GM21528 (cell line): ENCODE data around the gene PRODH2.

Experiments
- ATAC-seq: cut with Tn5 transposase; IDR thresholded peaks from one replicate; pipeline ENCODE4 v1.9.1; 2021; ENCODE audit warnings: mild to moderate bottlenecking, moderate library complexity; ENCODE audit not compliant: unreplicated experiment, low FRiP score

Gene PRODH2

DNA sequence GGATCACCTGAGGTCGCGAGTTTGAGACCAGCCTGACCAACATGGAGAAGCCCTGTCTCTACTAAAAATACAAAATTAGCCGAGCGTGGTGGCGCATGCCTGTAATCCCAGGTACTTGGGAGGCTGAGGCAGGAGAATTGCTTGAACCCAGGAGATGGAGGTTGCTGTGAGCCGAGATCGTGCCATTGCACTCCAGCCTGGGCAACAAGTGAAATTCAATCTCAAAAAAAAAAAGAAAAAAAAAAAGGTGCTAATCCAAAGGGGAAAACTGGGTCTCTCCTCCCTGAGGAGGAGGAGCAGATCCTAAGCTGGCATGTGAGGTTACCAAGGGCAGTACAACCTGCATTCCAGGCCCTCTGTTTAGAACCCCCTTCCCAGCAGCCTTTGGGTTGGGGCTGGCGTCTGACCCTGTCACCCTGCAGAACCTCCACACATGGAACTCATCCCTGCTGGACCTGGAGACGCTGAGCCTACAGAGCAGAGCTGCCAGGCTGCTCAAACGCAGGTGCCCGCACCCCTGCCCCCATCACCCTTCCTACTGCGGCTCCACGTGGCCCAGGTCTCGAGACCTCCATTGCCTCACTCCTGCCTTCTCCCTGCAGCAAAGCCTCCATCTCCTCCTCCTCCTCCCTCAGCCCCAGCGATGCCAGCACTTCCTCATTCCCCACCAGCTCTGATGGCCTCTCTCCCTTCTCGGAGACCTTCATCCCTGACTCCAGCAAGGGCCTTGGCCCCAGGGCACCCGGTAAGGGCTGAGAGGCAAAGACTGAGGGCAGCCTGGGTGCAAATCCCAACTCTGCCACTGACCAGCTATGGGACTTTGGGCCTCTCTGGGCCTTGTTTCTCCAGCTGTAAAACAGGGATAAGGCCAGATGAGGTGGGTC is 48.0 kb downstream of the PRODH2 start:
- no peak for ATAC-seq

GRCh38 chr19:35760711-35761349 is 51.8 kb downstream of the PRODH2 start:
- no peak for ATAC-seq

DNA sequence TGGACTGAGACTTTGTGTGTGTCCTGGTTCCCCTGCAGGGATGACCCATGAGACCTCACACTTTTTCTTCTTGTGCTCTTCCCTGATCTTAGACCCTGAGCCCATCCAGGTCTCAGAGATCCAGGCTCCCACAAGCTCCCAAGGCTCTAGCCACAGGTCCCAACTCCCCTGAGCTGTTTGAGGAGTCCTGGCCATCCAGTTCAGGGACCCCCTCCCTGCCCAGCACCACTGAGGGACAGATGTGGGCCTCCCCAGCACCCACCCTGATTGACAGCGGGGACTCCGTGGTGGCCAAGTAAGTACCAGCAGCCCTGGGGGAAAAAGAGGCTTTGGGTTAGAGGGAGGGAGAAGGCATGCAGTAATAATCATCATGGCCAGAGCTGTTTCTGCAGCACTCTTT is 52.9 kb downstream of the PRODH2 start:
- no peak for ATAC-seq

DNA sequence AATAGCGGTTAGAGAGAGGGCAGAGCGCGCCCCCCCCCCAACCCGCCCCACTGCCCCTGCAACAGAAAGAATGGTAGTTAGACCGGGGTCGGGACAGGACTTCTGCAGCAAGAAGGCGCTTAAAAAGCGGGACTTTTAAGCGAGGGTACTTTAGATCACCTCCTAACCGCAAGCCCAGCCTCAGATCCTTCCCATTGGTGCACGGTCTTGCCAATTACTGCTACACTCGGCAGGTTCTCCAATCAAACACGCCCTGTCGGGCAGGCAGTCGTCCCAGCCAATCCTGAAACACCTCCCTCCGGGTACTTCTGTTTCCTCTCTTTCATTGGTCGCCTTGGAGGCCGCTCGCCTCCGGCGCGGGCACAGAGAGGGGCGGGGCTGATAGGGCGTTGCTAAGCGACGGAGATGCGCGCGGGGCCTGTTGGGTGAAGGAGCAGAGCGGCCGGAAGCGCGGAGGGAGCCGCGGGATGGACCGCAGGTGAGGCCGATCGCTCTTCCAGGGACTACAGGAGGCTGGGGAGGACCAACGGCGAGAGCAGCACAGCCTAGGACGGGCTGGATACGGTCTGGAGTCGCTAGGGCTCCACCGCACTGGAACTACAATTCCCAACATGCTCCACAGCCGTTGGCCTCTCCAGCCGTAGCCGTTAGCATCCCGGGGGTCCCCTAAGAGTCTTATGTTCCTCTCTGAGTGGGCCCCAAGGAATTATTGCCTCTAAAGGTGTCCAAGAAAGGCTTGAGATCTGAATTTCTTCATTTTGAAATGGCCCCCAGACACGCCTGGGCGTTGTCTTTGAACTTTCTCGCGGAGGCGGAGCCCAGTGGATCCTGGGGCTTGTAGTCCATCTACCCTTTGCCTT is 54.7 kb downstream of the PRODH2 start, which contains the start of gene PROSER3:
TSS of gene PROSER3 (plus strand) at position 428 of the 860 bp plus-strand sequence. CDS start at position 468, 40 bp downstream.
- ATAC-seq: peak; percentile 91

- ATAC-seq: peak; percentile 4
These were observed 55.4 kb downstream of the PRODH2 start for GRCh38 chr19:35757231-35757748.

- ATAC-seq: no peak
These were observed 56.0 kb downstream of the PRODH2 start, which contains the start of gene HSPB6 for GRCh38 chr19:35756377-35757230. TSS of gene HSPB6 (minus strand) at chr19:35757029. CDS start at chr19:35757008, 21 bp downstream.

- no peak for ATAC-seq
These were observed 56.9 kb downstream of the PRODH2 start for GRCh38 chr19:35755550-35756376.

DNA sequence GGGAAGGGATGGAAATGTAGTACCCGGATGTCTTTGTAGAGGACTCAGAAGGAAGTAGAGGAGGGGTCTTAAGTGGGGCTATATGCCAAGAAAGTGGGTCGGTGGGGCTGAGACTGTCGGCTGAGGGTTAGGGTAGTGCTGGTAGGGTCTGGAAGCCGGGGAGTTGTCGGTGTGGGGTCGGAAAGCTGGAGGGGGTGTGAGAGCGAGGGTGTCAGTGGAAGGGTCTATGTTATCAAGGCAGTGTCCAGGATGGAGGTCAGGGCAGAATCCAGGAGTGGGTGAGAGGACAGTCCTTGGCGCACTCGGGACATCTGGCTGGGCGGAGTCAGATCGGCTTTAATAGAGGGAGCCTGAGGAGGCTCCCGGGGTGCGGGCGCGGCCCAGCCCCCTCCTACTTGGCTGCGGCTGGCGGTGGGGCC is 57.5 kb downstream of the PRODH2 start:
- ATAC-seq: no peak

GRCh38 chr19:35754370-35755130 is 58.1 kb downstream of the PRODH2 start:
- no peak for ATAC-seq

- ATAC-seq: no peak
These were observed 58.8 kb downstream of the PRODH2 start for GRCh38 chr19:35753634-35754369.

DNA sequence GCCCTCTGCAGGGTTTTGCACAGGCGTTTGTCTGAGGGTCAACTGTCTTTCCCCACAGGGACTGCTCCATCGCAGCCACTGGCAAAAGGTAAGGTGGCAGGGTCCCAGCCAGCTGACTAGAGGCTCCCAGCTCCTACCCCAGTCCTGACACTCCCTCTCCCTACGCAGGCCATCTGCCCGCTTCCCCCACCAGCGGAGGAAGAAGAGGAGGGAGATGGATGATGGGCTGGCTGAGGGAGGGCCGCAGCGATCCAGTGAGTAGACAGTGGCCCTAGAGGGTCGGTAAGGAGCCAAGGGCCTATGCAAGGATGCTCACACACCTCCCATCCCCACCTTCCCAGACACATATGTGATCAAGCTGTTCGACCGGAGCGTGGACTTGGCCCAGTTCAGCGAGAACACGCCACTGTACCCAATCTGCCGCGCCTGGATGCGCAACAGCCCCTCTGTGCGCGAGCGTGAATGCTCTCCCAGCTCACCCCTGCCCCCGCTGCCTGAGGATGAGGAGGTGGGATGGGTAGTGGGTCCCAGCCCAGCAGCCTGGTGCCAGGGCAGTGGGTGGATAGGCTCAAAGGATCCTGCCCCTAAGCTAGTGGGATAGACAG is 59.8 kb downstream of the PRODH2 start:
- ATAC-seq: no peak

DNA sequence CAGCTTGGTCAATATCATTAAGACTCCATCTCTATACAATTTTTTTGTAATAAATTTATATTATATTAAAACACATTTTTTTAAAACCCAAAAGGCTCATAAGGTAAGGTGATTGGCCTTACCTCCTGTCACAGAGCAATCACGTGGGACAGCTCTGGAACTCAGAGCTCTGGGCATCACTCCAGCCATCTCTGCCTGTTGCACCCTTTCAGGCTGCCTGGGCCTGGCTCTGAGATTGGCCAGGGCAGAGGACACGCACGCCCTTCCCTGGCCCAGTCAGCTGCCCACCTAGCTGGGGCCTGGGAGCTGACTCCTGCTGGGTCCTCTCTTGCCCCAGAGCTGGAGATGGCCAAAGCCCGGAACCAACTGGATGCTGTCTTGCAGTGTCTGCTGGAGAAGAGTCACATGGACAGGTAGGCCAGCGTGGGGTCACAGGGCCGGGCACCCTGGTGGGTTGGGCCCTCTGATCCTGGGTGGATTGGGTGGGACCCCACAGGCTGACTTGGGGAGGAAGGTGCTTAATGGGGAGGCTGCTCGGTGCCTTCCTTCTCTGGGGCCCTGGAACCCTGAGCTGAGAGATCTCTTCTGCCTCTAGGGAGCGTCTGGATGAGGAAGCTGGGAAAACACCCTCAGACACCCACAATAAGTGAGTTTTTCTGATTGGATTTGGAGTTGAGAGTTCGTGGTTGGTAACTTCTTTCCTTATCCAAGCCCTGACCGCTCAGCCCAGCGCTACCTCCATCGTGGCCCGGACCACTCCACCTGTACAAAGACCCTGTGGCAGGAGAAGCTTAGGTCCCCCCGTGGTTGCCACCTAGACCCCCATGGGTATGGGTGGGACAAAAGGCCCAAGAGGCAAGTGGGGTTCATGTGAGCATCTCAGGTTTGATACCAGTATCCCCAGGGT is 60.6 kb downstream of the PRODH2 start:
- ATAC-seq: no peak

- ATAC-seq: no peak
These were observed 62.5 kb downstream of the PRODH2 start for GRCh38 chr19:35750167-35750566.
